Muscle of arm (tissue), 12 donors: ENCODE data around the gene BMAL2. TPM values are rescaled to one million over a fixed set of nuclear protein-coding genes. Genes with fewer than 3 reads are reported as not detected.

ENCODE experiments used
- DNase-seq: peaks from one replicate; pipeline ENCODE4 v3.0.0-alpha.2; 2013
- polyA plus RNA-seq, 12 donors: library from polyadenylated mRNA; unstranded; fragments of 120-200 nt; gene quantifications; one replicate each; pipeline ENCODE4 v1.2.1, GENCODE V29; 2013; ENCODE audit not compliant: insufficient read length in 12 of 12

BMAL2 gene
- polyA plus RNA-seq, 12 donors = 1.4 to 4.7 (median 1.9) TPM; not detected in 2

GRCh38 chr12:27319409-27319808, 13.2 kb upstream of the BMAL2 start:
- no peak for DNase-seq

- DNase-seq = no peak
These were observed 12.8 kb upstream of the BMAL2 start for GRCh38 chr12:27319848-27320247.

DNA sequence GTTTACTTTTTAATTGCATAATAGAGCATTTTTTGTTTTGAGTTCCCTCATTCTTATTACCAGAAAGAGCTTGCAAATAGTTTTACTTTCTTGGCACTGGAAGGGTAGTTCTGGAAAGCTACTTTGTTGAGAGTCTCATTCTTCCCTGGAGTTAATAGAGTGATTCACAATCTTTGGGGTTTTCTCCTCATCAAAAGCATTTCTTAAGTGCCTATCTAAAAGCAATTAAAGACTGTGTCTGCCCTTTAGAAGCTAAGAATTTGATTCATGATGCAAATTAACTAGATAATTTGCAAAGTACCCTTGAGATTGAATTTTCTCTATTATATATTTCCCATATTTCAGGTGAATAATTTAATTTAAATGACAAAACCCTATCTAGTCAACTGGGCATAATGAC, 8.1 kb upstream of the BMAL2 start:
- no peak for DNase-seq

DNA sequence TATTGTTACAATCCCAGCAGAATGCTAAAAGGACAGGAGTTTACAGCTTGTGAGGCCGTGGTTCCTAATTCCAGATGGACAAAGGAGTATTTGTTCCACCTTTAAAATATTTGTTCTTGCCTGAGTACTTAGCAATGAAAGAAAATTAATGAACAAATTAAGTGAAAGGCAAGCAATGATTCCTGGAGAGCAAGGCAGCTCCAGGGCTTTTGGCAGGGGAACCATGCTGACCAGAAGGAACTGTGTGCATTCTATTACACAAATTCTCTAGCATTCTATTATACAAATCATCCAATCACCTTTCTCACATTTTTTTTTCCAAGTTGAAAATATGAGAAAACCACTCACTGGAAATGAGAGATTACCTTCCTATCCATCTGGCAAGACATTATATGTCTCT, 1.8 kb upstream of the BMAL2 start:
- no peak for DNase-seq

GRCh38 chr12:27331291-27331926, 1.2 kb upstream of the BMAL2 start:
- no peak for DNase-seq

DNA sequence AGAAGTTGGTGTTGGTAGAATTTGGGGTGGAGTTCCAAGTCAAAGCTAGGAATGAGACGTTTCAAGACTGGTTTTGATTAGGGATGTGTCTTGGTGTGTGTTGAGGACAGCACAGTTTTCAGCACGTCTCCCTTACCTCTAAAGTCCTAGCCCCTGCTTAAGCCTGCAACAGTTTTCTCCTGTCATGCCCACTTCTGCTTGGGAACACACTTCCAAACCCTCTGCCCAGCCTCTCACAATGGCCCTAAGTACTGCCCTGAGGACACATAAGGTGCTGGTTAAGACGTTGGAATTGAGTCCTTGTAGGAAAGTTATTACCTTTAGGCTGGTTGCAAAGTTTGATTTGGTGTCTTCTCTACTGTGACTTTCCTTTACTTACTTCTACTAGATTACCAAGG, 710 bp upstream of the BMAL2 start:
- no peak for DNase-seq

GRCh38 chr12:27332407-27332713, 276 bp upstream of the BMAL2 start:
- DNase-seq = no peak

DNA sequence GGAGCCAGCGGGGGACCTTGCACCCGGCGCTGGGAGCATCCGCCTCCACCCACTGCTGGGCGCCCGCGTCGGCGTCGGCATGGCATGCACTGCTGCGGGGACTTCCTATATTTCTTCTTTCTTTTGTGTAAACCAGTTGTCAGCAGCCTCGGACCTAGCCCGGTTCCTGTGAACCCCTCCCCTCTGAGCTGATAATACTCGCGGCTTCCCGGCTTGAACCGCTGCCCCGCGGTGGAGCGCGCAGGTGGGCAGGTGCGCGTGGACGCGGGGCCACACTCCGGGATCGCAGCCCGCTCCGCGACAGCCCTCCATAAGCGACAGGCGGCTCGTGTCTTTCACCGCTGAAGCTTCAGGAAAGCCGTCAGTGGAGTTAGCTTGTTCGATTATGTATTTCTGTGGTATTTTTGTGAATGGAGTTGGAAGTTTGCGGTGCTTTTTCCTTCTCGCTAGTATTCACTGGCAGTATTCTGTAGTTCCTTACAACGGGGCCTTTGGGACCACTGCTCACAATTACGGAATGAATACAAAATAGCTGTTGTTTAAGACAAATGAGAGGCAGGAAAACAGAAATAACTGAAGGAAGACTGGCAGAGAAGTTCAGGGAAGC, 870 bp downstream of the BMAL2 start:
- no peak for DNase-seq

- DNase-seq = no peak
These were observed 1.5 kb downstream of the BMAL2 start for GRCh38 chr12:27334042-27334720.

GRCh38 chr12:27334721-27335082, 2.1 kb downstream of the BMAL2 start:
- DNase-seq = no peak

DNA sequence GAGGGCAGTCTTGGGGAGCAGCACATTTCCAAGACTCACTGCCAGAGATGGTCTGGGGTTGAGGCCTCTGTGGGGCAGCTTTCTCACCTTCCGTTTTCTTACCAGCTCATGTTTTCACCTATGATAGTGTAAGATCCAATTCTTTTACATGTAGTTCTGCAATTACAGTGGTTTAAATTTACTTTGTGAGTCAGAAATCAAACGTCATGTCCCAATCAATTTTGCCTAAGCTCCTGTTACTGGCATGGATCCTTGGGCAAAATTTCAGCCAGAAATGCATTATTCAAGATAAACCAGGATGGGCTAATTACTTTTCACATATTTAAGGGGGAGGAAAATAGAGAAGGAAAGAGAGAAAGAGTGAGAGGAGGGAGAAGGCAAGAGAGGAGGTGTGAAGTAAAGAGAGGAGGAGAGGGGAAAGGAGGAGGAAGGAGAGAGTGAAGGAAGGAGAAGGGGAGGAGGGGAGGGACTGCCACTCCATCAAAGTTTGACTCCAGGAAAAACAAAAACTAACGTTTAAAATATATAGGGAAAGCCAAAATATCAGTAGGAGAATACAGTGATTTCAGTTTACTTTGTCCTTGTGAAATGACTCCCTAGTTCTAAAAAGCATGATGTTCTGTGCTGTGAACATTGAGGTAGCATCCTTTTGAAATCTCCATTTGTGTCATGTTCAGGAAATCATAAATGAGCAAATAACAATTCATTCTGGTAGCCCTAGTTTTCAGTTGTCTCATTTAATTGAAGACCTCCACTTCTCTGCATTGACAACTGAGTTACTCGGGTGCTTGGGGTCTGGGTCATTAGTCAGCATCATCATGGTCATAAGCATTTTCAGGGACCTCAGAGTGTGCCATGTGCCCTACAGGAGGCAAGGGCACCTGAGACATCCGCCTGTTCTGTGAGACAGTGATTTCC, 3.0 kb downstream of the BMAL2 start:
- no peak for DNase-seq

DNA sequence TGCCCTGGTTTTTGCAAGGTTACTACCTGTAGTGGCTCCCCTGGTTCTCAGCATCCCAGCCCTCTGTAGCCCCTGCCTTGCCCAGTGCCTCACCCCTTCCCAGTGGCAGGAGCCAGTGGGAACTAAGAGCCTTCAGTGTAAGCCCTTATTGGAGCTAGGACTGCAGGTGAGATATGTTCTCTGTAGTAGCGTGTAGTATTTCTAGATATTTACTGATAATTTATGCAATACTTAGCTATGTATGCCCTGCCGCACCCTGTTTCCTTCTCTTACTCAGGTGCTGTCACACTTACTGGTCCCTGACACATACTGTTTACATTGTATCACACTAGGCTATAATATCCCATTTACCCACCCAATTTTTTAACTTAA, 3.6 kb downstream of the BMAL2 start:
- no peak for DNase-seq

- DNase-seq = no peak
These were observed 4.7 kb downstream of the BMAL2 start for GRCh38 chr12:27337376-27337775.

- DNase-seq = no peak
These were observed 5.8 kb downstream of the BMAL2 start for GRCh38 chr12:27338473-27338872.

GRCh38 chr12:27340971-27341370, 8.3 kb downstream of the BMAL2 start:
- DNase-seq = no peak

GRCh38 chr12:27342536-27342935, 9.9 kb downstream of the BMAL2 start:
- DNase-seq = no peak

DNA sequence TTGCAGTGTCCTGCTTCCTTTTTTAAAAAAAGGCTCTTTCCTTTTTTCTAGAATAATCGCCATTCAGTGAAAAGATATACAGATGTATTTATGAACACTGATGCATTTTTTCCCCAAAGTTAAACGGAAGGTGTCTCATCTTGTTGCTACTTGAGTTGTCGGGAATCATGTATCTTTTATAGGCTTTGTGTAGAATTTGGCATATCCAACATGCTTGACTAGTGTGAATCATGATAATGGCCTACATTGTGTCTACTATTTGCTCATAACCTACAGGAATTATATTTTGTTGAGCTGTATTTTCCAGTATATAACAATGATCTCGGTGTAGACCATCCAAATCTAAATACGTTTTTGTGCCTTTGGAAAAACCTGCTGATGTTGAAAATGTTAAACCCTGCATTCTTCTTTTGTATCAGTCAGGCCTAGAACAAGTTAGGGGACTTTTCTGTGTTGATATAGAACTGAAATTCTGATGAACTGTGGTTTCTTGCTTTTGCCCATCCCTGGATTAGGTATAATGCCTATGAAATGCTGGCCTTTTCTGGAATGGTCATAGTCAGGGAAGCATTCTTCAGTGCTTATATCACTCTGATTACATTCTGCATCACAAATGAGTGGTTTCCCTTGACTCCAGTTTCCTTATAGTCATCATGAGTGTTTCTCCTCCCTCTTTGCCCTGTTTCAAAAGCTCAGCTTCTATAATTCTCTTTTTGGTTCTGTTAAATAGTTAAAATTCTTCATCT, 10.8 kb downstream of the BMAL2 start:
- DNase-seq = no peak

GRCh38 chr12:27344246-27344645, 11.6 kb downstream of the BMAL2 start:
- no peak for DNase-seq

- no peak for DNase-seq
These were observed 12.1 kb downstream of the BMAL2 start for GRCh38 chr12:27344760-27345159.

DNA sequence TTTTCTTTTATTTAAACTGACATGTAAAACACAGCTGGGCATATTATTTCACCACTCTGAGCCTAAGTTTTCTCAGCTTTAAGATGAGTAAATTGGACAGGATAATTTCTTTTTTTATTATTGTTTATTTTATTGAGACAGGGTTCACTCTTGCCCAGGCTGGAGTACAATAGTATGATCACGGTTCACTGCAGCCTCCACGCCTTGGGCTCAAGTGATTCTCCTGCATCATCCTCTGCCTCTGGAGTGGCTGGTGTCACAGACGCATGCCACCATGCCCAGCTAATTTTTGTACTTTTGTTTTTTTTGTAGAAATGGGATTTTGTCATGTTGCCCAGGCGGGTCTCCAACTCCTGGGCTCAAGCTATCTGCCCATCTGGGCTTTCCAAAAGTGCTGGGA, 12.7 kb downstream of the BMAL2 start:
- DNase-seq = no peak

DNA sequence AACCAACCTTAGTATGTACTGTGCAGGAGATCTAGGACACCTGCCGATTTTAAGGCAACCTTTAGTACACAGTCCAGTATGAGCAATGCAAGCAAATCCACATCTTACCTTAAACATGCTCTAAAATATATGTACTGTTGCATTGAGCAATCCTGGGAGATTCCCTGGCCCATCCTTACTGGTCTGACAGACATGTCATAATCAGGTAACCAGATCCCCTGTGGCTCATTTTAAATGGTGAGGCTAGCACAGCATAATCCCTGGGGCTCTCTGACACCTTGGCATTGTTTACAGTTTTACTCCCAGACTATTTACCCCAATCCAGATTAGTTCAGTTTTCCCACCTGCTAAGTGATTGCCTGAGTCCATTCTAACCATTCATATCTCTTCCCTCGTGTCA, 15.1 kb downstream of the BMAL2 start:
- DNase-seq = no peak

DNA sequence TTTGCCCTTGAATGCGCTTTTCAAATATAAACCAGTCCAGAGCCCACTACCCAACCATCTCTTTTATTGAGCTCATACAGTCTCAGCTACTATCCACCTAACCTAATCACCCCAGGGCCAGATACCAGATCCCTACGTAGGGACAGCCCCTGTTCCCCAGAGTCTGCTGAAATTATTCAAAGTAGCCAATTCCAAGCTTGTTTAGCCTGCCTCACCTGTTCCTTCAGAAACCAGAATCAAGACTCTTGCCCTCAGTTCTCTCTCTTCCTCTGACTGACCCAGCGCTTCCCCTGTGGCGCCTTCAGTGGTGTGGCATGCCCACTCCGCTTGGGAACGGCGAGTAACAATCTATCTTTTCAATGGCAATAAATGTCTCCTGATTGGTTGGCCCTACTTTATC, 18.8 kb downstream of the BMAL2 start:
- DNase-seq = no peak
